Gastroesophageal sphincter (tissue), 4 donors: ENCODE data around the gene RALGPS1. TPM values are rescaled to one million over a fixed set of nuclear protein-coding genes. Genes with fewer than 3 reads are reported as not detected.

Source experiments
- ATAC-seq: fragments of 150-250 bp; one replicate; pipeline ENCODE4 v1.9.1; 2016; ENCODE audit warnings: mild to moderate bottlenecking, moderate library complexity
- H3K27ac ChIP-seq, 4 donors: fragments of 200-600 bp; sonication (generic) in 3 of 4; 1 replicate in 3 of 4; 2 replicates in 1 of 4; pipeline ENCODE4 v1.5.1; 2016 to 2019
- H3K27me3 ChIP-seq: fragments of 200-600 bp; sonication (generic); one replicate; pipeline ENCODE4 v1.5.1; 2019
- H3K36me3 ChIP-seq, 2 donors: fragments of 200-600 bp; sonication (generic); one replicate each; pipeline ENCODE4 v1.5.1; 2019; ENCODE audit warnings: control low read depth in 1 of 2
- H3K4me1 ChIP-seq, 3 donors: fragments of 200-600 bp; sonication (generic); 1 replicate in 2 of 3; 2 replicates in 1 of 3; pipeline ENCODE4 v1.5.1; 2016 to 2019; ENCODE audit warnings: control low read depth in 2 of 3
- H3K4me3 ChIP-seq, 2 donors: fragments of 200-600 bp; sonication (generic); one replicate each; pipeline ENCODE4 v1.5.1; 2019; ENCODE audit warnings: mild to moderate bottlenecking in 1 of 2, moderate library complexity in 1 of 2
- H3K9me3 ChIP-seq, 3 donors: fragments of 200-600 bp; sonication (generic); one replicate each; pipeline ENCODE4 v1.5.1; 2017 to 2019; ENCODE audit warnings: control low read depth in 2 of 3
- CTCF ChIP-seq, 4 experiments: fragments of 200-600 bp in 2 of 4; fragments of 450-650 bp in 2 of 4; sonication (generic) in 1 of 4; IDR thresholded peaks; one replicate each; pipeline ENCODE4 v1.5.1; 2017 to 2019; ENCODE audit warnings: antibody characterized with exemption in 4 of 4, mild to moderate bottlenecking in 2 of 4, moderate library complexity in 2 of 4
- EP300 ChIP-seq: sonication (generic); formaldehyde crosslinking; IDR thresholded peaks from one replicate; pipeline ENCODE4 v1.6.1; 2017; ENCODE audit warnings: antibody characterized with exemption, mild to moderate bottlenecking
- POLR2A ChIP-seq, 2 donors: fragments of 450-650 bp; IDR thresholded peaks; one replicate each; pipeline ENCODE4 v1.6.1; 2017; ENCODE audit warnings: antibody characterized with exemption in 2 of 2, mild to moderate bottlenecking in 2 of 2, moderate library complexity in 1 of 2
- POLR2AphosphoS5 ChIP-seq: sonication (generic); formaldehyde crosslinking; IDR thresholded peaks from one replicate; pipeline ENCODE4 v1.6.1; 2017; ENCODE audit warnings: antibody characterized with exemption
- WGBS, 2 donors: methylation state at CpG; one replicate each; pipeline ENCODE4 v1.1.5; 2018; ENCODE audit warnings: low coverage in 1 of 2; 5-methylcytosine and 5-hydroxymethylcytosine counted together
- total RNA-seq, 4 donors: library from RNA; depleted of rRNA; stranded (reverse); fragments of >200 nt; gene quantifications; one replicate each; pipeline ENCODE4 v1.1.0, GENCODE V29; 2016

RALGPS1 gene
- total RNA-seq, 4 donors from 2014 or later: 5.9 to 17.4 (median 11.3) TPM

GRCh38 chr9:127049581-127049980 is 135.0 kb downstream of the RALGPS1 start:
- no peak for ATAC-seq
- no peaks in the 10 kb centered on the region for H3K36me3 ChIP-seq
- WGBS, 2 donors: 91 to 94% methylated on average over 2 to 6 of the region's 8 CpGs
- no peak for TF ChIP-seq EP300
- TF ChIP-seq POLR2AphosphoS5: no peak
- TF ChIP-seq POLR2A (IDR thresholded peaks at IDR 0.05): no peak
- TF ChIP-seq CTCF (IDR thresholded peaks at IDR 0.05): no peak
- peak overlapping the region in 1 of 4 donors; percentile 41 for H3K27ac ChIP-seq
- H3K4me3 ChIP-seq: no peak overlapping the region
- H3K27me3 ChIP-seq: no peaks in the 10 kb centered on the region
- no peaks in the 10 kb centered on the region for H3K9me3 ChIP-seq
- H3K4me1 ChIP-seq: peaks cover 0 to 36% (median 18%) of the 10 kb centered on the region in 3 donors

GRCh38 chr9:127050152-127050551 is 135.6 kb downstream of the RALGPS1 start:
- H3K27me3 ChIP-seq: no peaks in the 10 kb centered on the region
- no peaks in the 10 kb centered on the region for H3K36me3 ChIP-seq
- WGBS, 2 donors: no CpG with 5 or more reads among the region's 3 CpGs
- H3K9me3 ChIP-seq: no peaks in the 10 kb centered on the region
- TF ChIP-seq EP300: no peak
- no peak for TF ChIP-seq POLR2A (IDR thresholded peaks at IDR 0.05)
- no peak for ATAC-seq
- H3K27ac ChIP-seq: no peak overlapping the region
- peaks cover 0 to 37% (median 18%) of the 10 kb centered on the region in 3 donors for H3K4me1 ChIP-seq
- H3K4me3 ChIP-seq: no peak overlapping the region

GRCh38 chr9:127050591-127051001 is 136.0 kb downstream of the RALGPS1 start:
- no peak for ATAC-seq
- WGBS, 2 donors: 73 to 87% methylated on average over 5 to 6 of the region's 7 CpGs

GRCh38 chr9:127051881-127052595 is 137.5 kb downstream of the RALGPS1 start:
- ATAC-seq: no peak
- Histone ChIP-seq H3K9me3 (no peaks in the 10 kb centered on the region), H3K4me1 (peaks cover 0 to 42% (median 18%) of the 10 kb centered on the region in 3 donors), H3K36me3 (no peaks in the 10 kb centered on the region), H3K27me3 (no peaks in the 10 kb centered on the region), H3K4me3 (no peak overlapping the region), H3K27ac (peak overlapping the region in 1 of 4 donors; percentile 71)
- TF ChIP-seq EP300 (no peak), POLR2A (IDR thresholded peaks at IDR 0.05) (no peak), CTCF (IDR thresholded peaks at IDR 0.05) (no peak), POLR2AphosphoS5 (no peak)
- 65 to 85% methylated on average over 5 to 8 of the region's 8 CpGs for WGBS, 2 donors

More at GRCh38 chr9:127050591-127051001, 136.0 kb downstream of the RALGPS1 start:
- H3K27ac ChIP-seq: no peak overlapping the region
- H3K4me1 ChIP-seq: peaks cover 0 to 37% (median 18%) of the 10 kb centered on the region in 3 donors
- no peaks in the 10 kb centered on the region for H3K9me3 ChIP-seq
- no peak for TF ChIP-seq CTCF (IDR thresholded peaks at IDR 0.05)
- TF ChIP-seq EP300: no peak
- TF ChIP-seq POLR2A (IDR thresholded peaks at IDR 0.05): no peak
- TF ChIP-seq POLR2AphosphoS5: no peak
- H3K27me3 ChIP-seq: no peaks in the 10 kb centered on the region
- H3K36me3 ChIP-seq: no peaks in the 10 kb centered on the region
- H3K4me3 ChIP-seq: no peak overlapping the region

GRCh38 chr9:127053057-127053821 is 138.7 kb downstream of the RALGPS1 start:
- Histone ChIP-seq H3K27me3 (no peaks in the 10 kb centered on the region), H3K4me1 (peaks cover 0 to 54% (median 18%) of the 10 kb centered on the region in 3 donors), H3K27ac (peak overlapping the region; percentile 4 to 75 (median 71)), H3K4me3 (no peak overlapping the region), H3K9me3 (no peaks in the 10 kb centered on the region), H3K36me3 (no peaks in the 10 kb centered on the region)
- TF ChIP-seq POLR2AphosphoS5 (no peak), POLR2A (IDR thresholded peaks at IDR 0.05) (no peak), EP300 (no peak), CTCF (IDR thresholded peaks at IDR 0.05) (no peak)
- ATAC-seq: no peak
- 14 to 33% methylated on average over 9 of the region's 14 CpGs for WGBS, 2 donors
